Body of pancreas (tissue), 4 donors: ENCODE results near the gene KRTAP6-3. TPM values are rescaled to one million over a fixed set of nuclear protein-coding genes. Genes with fewer than 3 reads are reported as not detected.

ENCODE experiments used
- ATAC-seq: fragments of 150-250 bp; one replicate; pipeline ENCODE4 v1.9.1; 2016
- DNase-seq, 4 donors: peaks; one replicate each; pipeline ENCODE4 v3.0.0-alpha.2; 2019
- H3K27ac ChIP-seq, 4 donors: fragments of 200-600 bp; sonication (generic); 1 replicate in 3 of 4; 2 replicates in 1 of 4; pipeline versions ENCODE4 v1.5.1 to v1.6.1; 2016 to 2019; ENCODE audit warnings: mild to moderate bottlenecking in 1 of 4, mixed read lengths in 1 of 4, moderate library complexity in 1 of 4
- H3K27me3 ChIP-seq, 2 donors: fragments of 200-600 bp; sonication (generic); one replicate each; pipeline ENCODE4 v1.6.0; 2016; ENCODE audit warnings: mild to moderate bottlenecking in 1 of 2
- H3K36me3 ChIP-seq, 2 donors: fragments of 200-600 bp; sonication (generic); replicated peaks in 1 of 2; 2 replicates each; pipeline ENCODE4 v1.5.1; 2016; ENCODE audit warnings: low read depth in 2 of 2; ENCODE audit not compliant: insufficient read depth in 1 of 2
- H3K4me1 ChIP-seq: fragments of 200-600 bp; sonication (generic); one replicate; pipeline ENCODE4 v1.6.0; 2016
- H3K4me3 ChIP-seq, 2 donors: fragments of 200-600 bp; sonication (generic); 1 replicate in 1 of 2; 2 replicates in 1 of 2; pipeline ENCODE4 v1.5.1; 2016 to 2019
- H3K9me3 ChIP-seq, 3 donors: fragments of 200-600 bp; sonication (generic); 1 replicate in 2 of 3; 2 replicates in 1 of 3; pipeline ENCODE4 v1.5.1; 2016
- CTCF ChIP-seq, 7 experiments: fragments of 450-650 bp in 4 of 7; fragments of 200-600 bp in 3 of 7; sonication (generic) in 3 of 7; IDR thresholded peaks; one replicate each; pipeline ENCODE4 v1.5.1; 2016 to 2019; ENCODE audit warnings: antibody characterized with exemption in 7 of 7
- POLR2A ChIP-seq, 3 donors: fragments of 450-650 bp; IDR thresholded peaks; one replicate each; pipeline ENCODE4 v1.6.1; 2016; ENCODE audit warnings: antibody characterized with exemption in 3 of 3, mild to moderate bottlenecking in 2 of 3
- WGBS, 2 donors: methylation state at CpG; one replicate each; pipeline ENCODE4 v1.1.5; 2017; 5-methylcytosine and 5-hydroxymethylcytosine counted together
- intact Hi-C: fragments of 100-400 bp; cut with DNase I; formaldehyde crosslinking; loops from one replicate; pipeline ENCODE4 v1.15.1; 2023
- total RNA-seq, 2 donors: library from RNA; depleted of rRNA; stranded (reverse); fragments of >200 nt; gene quantifications; one replicate each; pipeline ENCODE4 v1.1.0, GENCODE V29; 2016

KRTAP6-3 gene
- total RNA-seq, 2 donors from 2014 or later, result not detected

GRCh38 chr21:30563072-30563471 lies 29.2 kb upstream of the KRTAP6-3 start:
- DNase-seq (no peak), ATAC-seq (no peak)
- Histone ChIP-seq H3K4me1 (no peaks in the 10 kb centered on the region), H3K36me3 (no peaks in the 10 kb centered on the region), H3K4me3 (no peak overlapping the region), H3K27me3 (no peaks in the 10 kb centered on the region), H3K27ac (no peak overlapping the region), H3K9me3 (no peaks in the 10 kb centered on the region)
- 49 to 58% methylated on average over 6 of the region's 6 CpGs for WGBS, 2 donors
- TF ChIP-seq CTCF (IDR thresholded peaks at IDR 0.05), result no peak
- TF ChIP-seq POLR2A (IDR thresholded peaks at IDR 0.05), result no peak
- intact Hi-C loops, result no loop called here

- no peaks in the 10 kb centered on the region for H3K36me3 ChIP-seq
- ATAC-seq, result no peak
- WGBS, 2 donors, result 79 to 88% methylated on average over 2 of the region's 2 CpGs
- no peak overlapping the region for H3K27ac ChIP-seq
- DNase-seq, result no peak
- H3K4me3 ChIP-seq, result no peak overlapping the region
- intact Hi-C loops, result no loop called here
- no peaks in the 10 kb centered on the region for H3K27me3 ChIP-seq
- H3K4me1 ChIP-seq, result no peaks in the 10 kb centered on the region
- no peaks in the 10 kb centered on the region for H3K9me3 ChIP-seq
- TF ChIP-seq CTCF (IDR thresholded peaks at IDR 0.05) (no peak), POLR2A (IDR thresholded peaks at IDR 0.05) (no peak)
These were observed 28.6 kb upstream of the KRTAP6-3 start for GRCh38 chr21:30563630-30564029.

GRCh38 chr21:30567617-30568016 lies 24.6 kb upstream of the KRTAP6-3 start:
- intact Hi-C loops, result no loop called here
- ATAC-seq (no peak), DNase-seq (no peak)
- Histone ChIP-seq H3K4me3 (no peak overlapping the region), H3K27me3 (no peaks in the 10 kb centered on the region), H3K9me3 (no peaks in the 10 kb centered on the region), H3K36me3 (no peaks in the 10 kb centered on the region), H3K4me1 (no peaks in the 10 kb centered on the region), H3K27ac (no peak overlapping the region)
- TF ChIP-seq POLR2A (IDR thresholded peaks at IDR 0.05), result no peak
- no peak for TF ChIP-seq CTCF (IDR thresholded peaks at IDR 0.05)

GRCh38 chr21:30577766-30578165 lies 14.5 kb upstream of the KRTAP6-3 start:
- no peaks in the 10 kb centered on the region for H3K4me1 ChIP-seq
- no peak for DNase-seq
- H3K9me3 ChIP-seq, result no peaks in the 10 kb centered on the region
- H3K36me3 ChIP-seq, result no peaks in the 10 kb centered on the region
- no peak for ATAC-seq
- intact Hi-C loops, result no loop called here
- no peak overlapping the region for H3K27ac ChIP-seq
- TF ChIP-seq POLR2A (IDR thresholded peaks at IDR 0.05), result no peak
- no peak for TF ChIP-seq CTCF (IDR thresholded peaks at IDR 0.05)
- H3K27me3 ChIP-seq, result no peaks in the 10 kb centered on the region
- no peak overlapping the region for H3K4me3 ChIP-seq

- H3K9me3 ChIP-seq, result no peaks in the 10 kb centered on the region
- DNase-seq (no peak), ATAC-seq (no peak)
- TF ChIP-seq POLR2A (IDR thresholded peaks at IDR 0.05) (no peak), CTCF (IDR thresholded peaks at IDR 0.05) (no peak)
- no peaks in the 10 kb centered on the region for H3K27me3 ChIP-seq
- H3K36me3 ChIP-seq, result no peaks in the 10 kb centered on the region
- intact Hi-C loops, result no loop called here
- no peak overlapping the region for H3K4me3 ChIP-seq
- H3K4me1 ChIP-seq, result no peaks in the 10 kb centered on the region
- H3K27ac ChIP-seq, result no peak overlapping the region
- 50 to 52% methylated on average over 1 of the region's 1 CpG for WGBS, 2 donors
These were observed 12.9 kb upstream of the KRTAP6-3 start for GRCh38 chr21:30579346-30579745.
